Activated CD8-positive, alpha-beta memory T cell treated with anti-CD3 and anti-CD28 coated beads, Interleukin-2, amount 50 U/mL, for 48 hours (primary cell): ENCODE data around the gene CHRNA9.

Experiments
- DNase-seq: peaks from one replicate; pipeline ENCODE4 v3.0.0-alpha.2; 2020

The CHRNA9 gene

GRCh38 chr4:40395166-40395900, 60.2 kb downstream of the CHRNA9 start:
- DNase-seq, result no peak

- DNase-seq, result no peak
These were observed 61.0 kb downstream of the CHRNA9 start for GRCh38 chr4:40395908-40396793.

- DNase-seq, result no peak
These were observed 64.4 kb downstream of the CHRNA9 start for GRCh38 chr4:40399578-40399977.

- no peak for DNase-seq
These were observed 66.0 kb downstream of the CHRNA9 start for GRCh38 chr4:40401096-40401495.

- no peak for DNase-seq
These were observed 66.5 kb downstream of the CHRNA9 start for GRCh38 chr4:40401631-40402030.

- no peak for DNase-seq
These were observed 67.4 kb downstream of the CHRNA9 start for GRCh38 chr4:40402556-40402955.

GRCh38 chr4:40403081-40403480, 67.9 kb downstream of the CHRNA9 start:
- no peak for DNase-seq
